Stomach (tissue), 9 donors: ENCODE results near the gene FAM32A. TPM values are rescaled to one million over a fixed set of nuclear protein-coding genes. Genes with fewer than 3 reads are reported as not detected.

Experiments
- DNase-seq, 2 donors: peaks; one replicate each; pipeline versions ENCODE4 v3.0.0 to v3.0.0-alpha.2; 2013 to 2019
- H3K27ac ChIP-seq, 5 donors: fragments of 200-600 bp in 4 of 5; sonication (generic) in 4 of 5; one replicate each; pipeline ENCODE4 v1.5.1; 2013 to 2019; ENCODE audit warnings: mild to moderate bottlenecking in 1 of 5, moderate library complexity in 1 of 5
- H3K27me3 ChIP-seq, 3 donors: fragments of 200-600 bp; sonication (generic); one replicate each; pipeline ENCODE4 v1.5.1; 2017 to 2019; ENCODE audit warnings: mixed run types in 1 of 3
- H3K36me3 ChIP-seq, 4 donors: fragments of 200-600 bp; sonication (generic); 1 replicate in 3 of 4; 2 replicates in 1 of 4; pipeline ENCODE4 v1.5.1; 2016 to 2019
- H3K4me1 ChIP-seq, 4 donors: fragments of 200-600 bp; sonication (generic); one replicate each; pipeline ENCODE4 v1.5.1; 2016 to 2019
- H3K4me3 ChIP-seq, 4 donors: fragments of 200-600 bp; sonication (generic) in 3 of 4; one replicate each; pipeline ENCODE4 v1.5.1; 2016 to 2019; ENCODE audit warnings: mild to moderate bottlenecking in 1 of 4
- H3K9me3 ChIP-seq, 4 donors: fragments of 200-600 bp; sonication (generic); one replicate each; pipeline ENCODE4 v1.5.1; 2016 to 2019
- EP300 ChIP-seq: sonication (generic); formaldehyde crosslinking; IDR thresholded peaks from one replicate; pipeline ENCODE4 v1.6.1; 2017; ENCODE audit warnings: antibody characterized with exemption
- POLR2A ChIP-seq, 4 donors: fragments of 450-650 bp; IDR thresholded peaks; one replicate each; pipeline ENCODE4 v1.6.1; 2016; ENCODE audit warnings: antibody characterized with exemption in 4 of 4, control low read depth in 2 of 4, mild to moderate bottlenecking in 1 of 4, moderate library complexity in 1 of 4
- POLR2AphosphoS5 ChIP-seq, 3 donors: sonication (generic); formaldehyde crosslinking; IDR thresholded peaks; one replicate each; pipeline ENCODE4 v1.6.1; 2016; ENCODE audit warnings: antibody characterized with exemption in 3 of 3
- WGBS, 5 donors: extraction: QIAGEN DNeasy Blood & Tissue Kit in 3 of 5; methylation state at CpG; one replicate each; pipeline versions ENCODE4 v1.1.5 to v1.1.7; 2013 to 2018; 5-methylcytosine and 5-hydroxymethylcytosine counted together
- intact Hi-C: fragments of 100-400 bp; cut with DNase I; formaldehyde crosslinking; loops from one replicate; pipeline ENCODE4 v1.15.1; 2023; ENCODE audit warnings: low total_unique reads
- polyA plus RNA-seq, 3 donors: library from polyadenylated mRNA; stranded (reverse); fragments of 200-250 nt; gene quantifications; one replicate each; pipeline ENCODE4 v1.2.3, GENCODE V29; 2013
- small RNA-seq, 4 donors: library from RNA; depleted of rRNA; stranded (forward); fragments of <200 nt; gene quantifications; one replicate each; pipeline ENCODE3, GENCODE V24; 2016
- total RNA-seq, 5 donors: library from RNA; depleted of rRNA; stranded (reverse); fragments of >200 nt; gene quantifications; one replicate each; pipeline versions ENCODE4 v1.1.0 to v1.2.3, GENCODE V29; 2014 to 2016
- TF ChIP-seq, protein P1 (sequence below), 7 experiments: fragments of 450-650 bp in 4 of 7; fragments of 200-600 bp in 3 of 7; sonication (generic) in 3 of 7; IDR thresholded peaks; one replicate each; pipeline ENCODE4 v1.5.1; 2016 to 2019; ENCODE audit warnings: antibody characterized with exemption in 7 of 7, control low read depth in 2 of 7, mild to moderate bottlenecking in 1 of 7
- donor health status: healthy with polysubstance abuse.
- donor health status: Bipolar disorder and iron deficiency.
- donor health status: healthy.

FAM32A gene
- total and polyA plus RNA-seq, 8 donors = 8.2 to 175 (median 89.3) TPM

GRCh38 chr19:16234552-16235445 is 49.6 kb downstream of the FAM32A start:
- Histone ChIP-seq H3K27ac (no peak overlapping the region), H3K4me3 (no peak overlapping the region), H3K4me1 (peaks cover 0 to 12% (median 0%) of the 10 kb centered on the region in 4 donors), H3K27me3 (no peaks in the 10 kb centered on the region), H3K36me3 (peaks cover 37 to 73% (median 66%) of the 10 kb centered on the region in 4 donors), H3K9me3 (no peaks in the 10 kb centered on the region)
- intact Hi-C loops = no loop called here
- DNase-seq = no peak
- WGBS, 5 donors = 84 to 91% (median 86%) methylated on average over 35 to 41 of the region's 41 CpGs
- TF ChIP-seq, protein P1, sequence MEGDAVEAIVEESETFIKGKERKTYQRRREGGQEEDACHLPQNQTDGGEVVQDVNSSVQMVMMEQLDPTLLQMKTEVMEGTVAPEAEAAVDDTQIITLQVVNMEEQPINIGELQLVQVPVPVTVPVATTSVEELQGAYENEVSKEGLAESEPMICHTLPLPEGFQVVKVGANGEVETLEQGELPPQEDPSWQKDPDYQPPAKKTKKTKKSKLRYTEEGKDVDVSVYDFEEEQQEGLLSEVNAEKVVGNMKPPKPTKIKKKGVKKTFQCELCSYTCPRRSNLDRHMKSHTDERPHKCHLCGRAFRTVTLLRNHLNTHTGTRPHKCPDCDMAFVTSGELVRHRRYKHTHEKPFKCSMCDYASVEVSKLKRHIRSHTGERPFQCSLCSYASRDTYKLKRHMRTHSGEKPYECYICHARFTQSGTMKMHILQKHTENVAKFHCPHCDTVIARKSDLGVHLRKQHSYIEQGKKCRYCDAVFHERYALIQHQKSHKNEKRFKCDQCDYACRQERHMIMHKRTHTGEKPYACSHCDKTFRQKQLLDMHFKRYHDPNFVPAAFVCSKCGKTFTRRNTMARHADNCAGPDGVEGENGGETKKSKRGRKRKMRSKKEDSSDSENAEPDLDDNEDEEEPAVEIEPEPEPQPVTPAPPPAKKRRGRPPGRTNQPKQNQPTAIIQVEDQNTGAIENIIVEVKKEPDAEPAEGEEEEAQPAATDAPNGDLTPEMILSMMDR (IDR thresholded peaks at IDR 0.05) = no peak
- no peak for TF ChIP-seq EP300
- TF ChIP-seq POLR2AphosphoS5 (IDR thresholded peaks at IDR 0.05) = no peak
- no peak for TF ChIP-seq POLR2A (IDR thresholded peaks at IDR 0.05)

DNA sequence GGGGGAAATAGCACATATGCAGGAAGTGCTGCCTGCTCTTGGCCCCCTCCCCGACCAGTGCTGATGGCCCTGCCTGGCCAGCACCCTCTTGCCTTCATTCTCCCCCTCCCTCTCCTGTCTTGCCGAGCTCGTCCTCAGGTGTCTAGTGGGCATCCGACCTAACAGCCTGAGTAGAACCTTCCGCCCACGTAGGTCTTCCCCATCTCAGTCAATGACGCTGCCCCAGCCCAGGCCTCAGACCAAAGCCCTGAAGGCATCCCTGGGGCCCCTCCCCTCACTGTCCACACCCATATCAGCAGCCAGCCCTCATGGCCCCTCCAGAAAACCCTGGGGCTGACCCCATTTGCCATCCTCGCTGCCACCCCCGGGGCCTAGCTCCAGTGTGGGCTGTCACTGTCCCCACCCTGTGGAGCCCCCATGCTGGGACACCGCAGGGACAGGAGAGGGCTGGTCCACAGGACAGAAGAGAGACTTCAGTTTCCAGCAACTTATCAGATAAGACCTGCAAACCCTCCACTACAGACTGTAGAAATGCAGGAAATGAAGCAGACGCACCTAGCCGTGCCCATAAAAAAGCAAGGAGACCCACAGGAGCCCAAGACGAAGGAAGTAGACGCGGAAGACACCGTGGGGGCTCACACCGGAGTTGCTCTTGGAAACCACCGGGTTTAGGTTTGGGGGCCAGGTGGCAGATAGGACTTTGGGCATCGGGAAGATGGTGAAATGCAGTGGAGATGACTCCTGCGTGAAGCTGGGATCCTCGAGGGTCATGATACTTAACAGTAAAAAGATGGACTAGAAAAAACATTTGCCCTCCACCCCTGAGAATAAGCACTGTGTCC is 50.8 kb downstream of the FAM32A start:
- no peak for DNase-seq
- WGBS, 5 donors = 87 to 91% (median 88%) methylated on average over 21 of the region's 21 CpGs
- H3K4me3 ChIP-seq = no peak overlapping the region
- H3K36me3 ChIP-seq = peaks cover 31 to 62% (median 55%) of the 10 kb centered on the region in 4 donors
- intact Hi-C loops = no loop called here
- no peak overlapping the region for H3K27ac ChIP-seq
- no peaks in the 10 kb centered on the region for H3K27me3 ChIP-seq
- H3K4me1 ChIP-seq = peaks cover 0 to 12% (median 0%) of the 10 kb centered on the region in 4 donors
- no peaks in the 10 kb centered on the region for H3K9me3 ChIP-seq
- no peak for TF ChIP-seq POLR2AphosphoS5 (IDR thresholded peaks at IDR 0.05)
- no peak for TF ChIP-seq EP300
- TF ChIP-seq, protein P1 (IDR thresholded peaks at IDR 0.05) = no peak
- no peak for TF ChIP-seq POLR2A (IDR thresholded peaks at IDR 0.05)

Small RNA genes lying within 50 kb of the gene (small RNA-seq; reads per million reads assigned to genes)
- 0 reads per million in 4 donors for gene RF00017

Other genes with a start within 250 kb of the FAM32A start
- gene OR10H4, start 236.4 kb upstream of the FAM32A start, total RNA-seq = not detected
- gene OR10H4, start 236.4 kb upstream of the FAM32A start, polyA plus RNA-seq = not detected
- gene TPM4, start 108.9 kb upstream of the FAM32A start, total RNA-seq = 100 to 1,000 TPM; 167 to 609 (median 275) TPM
- gene TPM4, start 108.9 kb upstream of the FAM32A start, polyA plus RNA-seq = 100 to 1,000 TPM; 185 to 475 (median 427) TPM
- gene RAB8A, start 73.5 kb upstream of the FAM32A start, total RNA-seq = 10 to 100 TPM in 3 of 5 donors, 1 to 10 TPM in 2; 1.8 to 49.4 (median 11.2) TPM
- gene RAB8A, start 73.5 kb upstream of the FAM32A start, polyA plus RNA-seq = 10 to 100 TPM; 25.4 to 63.4 (median 39.4) TPM
- gene HSH2D, start 41.7 kb upstream of the FAM32A start, total RNA-seq = 10 to 100 TPM in 3 of 5 donors, 1 to 10 TPM in 2; 6.2 to 24.5 (median 10.6) TPM
- 10 to 100 TPM in 1 of 3 donors, 1 to 10 TPM in 2; 8.2 to 17.7 (median 8.2) TPM for gene HSH2D, start 41.7 kb upstream of the FAM32A start, polyA plus RNA-seq
- gene CIB3, start 11.9 kb upstream of the FAM32A start, total RNA-seq = not detected
- gene CIB3, start 11.9 kb upstream of the FAM32A start, polyA plus RNA-seq = not detected
- gene AP1M1, start 12.5 kb downstream of the FAM32A start, total RNA-seq = 10 to 100 TPM in 4 of 5 donors, 1 to 10 TPM in 1; 2.0 to 92.4 (median 27.1) TPM
- gene AP1M1, start 12.5 kb downstream of the FAM32A start, polyA plus RNA-seq = 10 to 100 TPM; 24.2 to 32.8 (median 30.4) TPM
- 100 to 1,000 TPM in 1 of 5 donors, 10 to 100 TPM in 4; 31.0 to 107 (median 72.3) TPM for gene KLF2, start 139.4 kb downstream of the FAM32A start, total RNA-seq
- gene KLF2, start 139.4 kb downstream of the FAM32A start, polyA plus RNA-seq = 10 to 100 TPM in 2 of 3 donors, 1 to 10 TPM in 1; 9.5 to 69.5 (median 16.7) TPM